Neural progenitor cell (in vitro differentiated cells): ENCODE measurements around the gene PLA2G5.

ENCODE experiments used
- CTCF ChIP-seq: fragments of 200-600 bp; sonication (generic); IDR thresholded peaks from 2 replicates; pipeline ENCODE4 v1.5.1; 2017; ENCODE audit warnings: antibody characterized with exemption, mild to moderate bottlenecking
- EZH2phosphoT487 ChIP-seq: fragments of 200-600 bp; sonication (generic); IDR thresholded peaks from 2 replicates; pipeline ENCODE4 v1.6.1; 2017; ENCODE audit warnings: antibody characterized with exemption

GRCh38 chr1:20090641-20091040, 20.6 kb downstream of the PLA2G5 start:
- TF ChIP-seq EZH2phosphoT487 = no peak
- TF ChIP-seq CTCF = no peak
